Measurements from ENCODE around the gene DRGX. TPM values are rescaled to one million over a fixed set of nuclear protein-coding genes. Genes with fewer than 3 reads are reported as not detected.

Gene DRGX
- total RNA-seq, 1 donor from 2014 or later: 0.19 TPM

DNA sequence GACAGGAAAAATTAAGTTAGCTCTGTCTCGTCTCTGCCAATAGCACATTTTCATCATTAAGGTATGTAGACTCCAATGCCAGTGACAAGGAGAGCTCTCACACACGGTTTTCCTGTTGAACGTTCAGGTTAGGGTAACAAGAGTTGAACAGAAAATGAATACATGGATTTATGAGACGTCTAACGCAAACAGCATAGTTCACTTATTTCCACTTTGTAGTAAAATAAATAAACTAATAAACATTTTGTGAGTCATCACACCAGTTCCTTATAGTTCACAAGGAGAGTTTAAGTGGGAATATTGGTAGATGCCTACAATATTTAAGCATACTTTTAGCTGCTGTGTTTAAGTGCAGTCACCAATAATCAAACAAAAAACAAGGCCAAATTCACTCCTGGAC lies 21.1 kb downstream of the DRGX start:
- no peak overlapping the region for H3K4me3 Mint-ChIP-seq
- H3K27ac Mint-ChIP-seq (ENCODE audit: unreplicated experiment): no peak overlapping the region
- H3K27me3 Mint-ChIP-seq (ENCODE audit: low read depth): peaks cover 51% of the 10 kb centered on the region
- no peaks in the 10 kb centered on the region for H3K4me1 Mint-ChIP-seq
- no peaks in the 10 kb centered on the region for H3K9me3 Mint-ChIP-seq
- TF ChIP-seq CTCF (conservative IDR thresholded peaks at IDR 0.05): no peak
- DNase-seq (ENCODE audit: low read depth, low spot score): no peak
- no peaks in the 10 kb centered on the region for H3K36me3 Mint-ChIP-seq (ENCODE audit: low read depth)

GRCh38 chr10:49373361-49373760 lies 22.5 kb downstream of the DRGX start:
- Mint-ChIP-seq H3K27me3 (ENCODE audit: low read depth) (peaks cover 54% of the 10 kb centered on the region), H3K9me3 (no peaks in the 10 kb centered on the region), H3K4me1 (no peaks in the 10 kb centered on the region), H3K27ac (ENCODE audit: unreplicated experiment) (no peak overlapping the region), H3K36me3 (ENCODE audit: low read depth) (no peaks in the 10 kb centered on the region), H3K4me3 (no peak overlapping the region)
- no peak for TF ChIP-seq CTCF (conservative IDR thresholded peaks at IDR 0.05)
- DNase-seq (ENCODE audit: low read depth, low spot score): no peak

DNA sequence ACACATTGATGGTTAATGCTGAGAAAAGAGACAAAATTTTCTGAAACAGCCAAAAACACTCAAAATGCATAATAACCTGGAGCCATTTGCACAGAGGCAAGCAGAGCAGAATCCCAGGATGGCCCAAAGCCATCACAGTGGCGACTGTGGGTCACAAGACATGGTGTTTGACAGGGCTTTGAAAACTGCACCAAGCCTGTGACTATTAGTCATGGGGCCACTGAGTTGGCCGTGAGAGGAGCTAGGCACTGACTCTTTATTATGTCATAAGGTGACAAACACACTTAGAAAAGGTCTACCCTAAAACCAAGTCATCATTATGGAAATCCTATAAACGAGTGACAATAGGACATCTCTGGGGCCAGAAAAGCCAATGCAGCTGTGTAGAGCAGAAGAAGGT lies 23.9 kb downstream of the DRGX start:
- no peaks in the 10 kb centered on the region for H3K36me3 Mint-ChIP-seq (ENCODE audit: low read depth)
- no peak for TF ChIP-seq CTCF (conservative IDR thresholded peaks at IDR 0.05)
- H3K27me3 Mint-ChIP-seq (ENCODE audit: low read depth): peaks cover 47% of the 10 kb centered on the region
- no peak for DNase-seq (ENCODE audit: low read depth, low spot score)
- H3K9me3 Mint-ChIP-seq: no peaks in the 10 kb centered on the region
- no peak overlapping the region for H3K4me3 Mint-ChIP-seq
- no peaks in the 10 kb centered on the region for H3K4me1 Mint-ChIP-seq
- H3K27ac Mint-ChIP-seq (ENCODE audit: unreplicated experiment): no peak overlapping the region

- Mint-ChIP-seq H3K36me3 (ENCODE audit: low read depth) (no peaks in the 10 kb centered on the region), H3K27ac (ENCODE audit: unreplicated experiment) (no peak overlapping the region), H3K27me3 (ENCODE audit: low read depth) (peaks cover 36% of the 10 kb centered on the region), H3K4me3 (no peak overlapping the region), H3K4me1 (no peaks in the 10 kb centered on the region), H3K9me3 (no peaks in the 10 kb centered on the region)
- TF ChIP-seq CTCF (conservative IDR thresholded peaks at IDR 0.05): no peak
- DNase-seq (ENCODE audit: low read depth, low spot score): no peak
Measured at GRCh38 chr10:49370326-49371100, 25.4 kb downstream of the DRGX start.

DNA sequence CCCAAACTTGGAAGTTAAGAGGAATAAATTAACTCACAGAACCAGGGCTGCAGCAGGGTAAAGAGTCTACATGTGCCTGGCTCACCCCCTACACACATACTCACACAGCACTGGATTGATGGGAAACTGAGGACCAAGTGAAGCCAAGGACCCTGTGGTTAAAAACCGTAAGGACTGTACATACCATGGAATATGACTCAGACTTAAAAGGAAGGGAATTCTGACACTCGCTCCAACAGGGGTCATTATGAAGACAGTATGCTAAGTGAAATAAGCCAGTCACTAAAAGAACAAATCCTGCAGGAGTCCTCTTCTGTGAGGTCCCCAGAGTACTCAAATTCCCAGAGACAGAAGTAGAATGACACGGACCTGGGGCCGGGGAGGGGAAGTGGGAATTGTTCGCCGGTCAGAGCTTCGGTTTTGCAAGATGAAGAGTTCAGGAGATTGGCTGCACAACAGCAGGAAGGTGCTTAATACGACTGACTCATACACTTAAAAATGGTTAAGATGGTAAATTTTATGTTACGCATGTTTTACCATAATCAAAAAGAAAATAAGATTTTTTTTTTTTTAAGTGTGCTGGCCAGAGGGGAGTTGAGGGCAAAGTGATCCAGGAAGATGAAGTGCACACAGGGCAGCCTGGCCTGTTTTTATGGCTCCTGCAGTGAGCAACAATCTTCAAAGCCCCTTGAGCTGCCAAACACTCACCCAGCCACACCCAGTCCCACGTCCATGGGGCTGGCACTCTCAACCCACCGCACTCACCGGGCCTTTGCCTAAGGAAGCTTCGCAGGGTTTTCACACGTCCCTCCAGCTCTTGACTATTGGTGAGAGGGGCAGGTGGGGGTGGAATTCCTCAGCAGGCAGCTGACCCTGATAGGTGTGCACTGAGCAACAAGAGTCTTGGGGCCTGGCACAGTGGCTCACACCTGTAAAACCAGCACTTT lies 26.4 kb downstream of the DRGX start:
- TF ChIP-seq CTCF (conservative IDR thresholded peaks at IDR 0.05): no peak
- no peaks in the 10 kb centered on the region for H3K36me3 Mint-ChIP-seq (ENCODE audit: low read depth)
- DNase-seq (ENCODE audit: low read depth, low spot score): no peak
- peaks cover 30% of the 10 kb centered on the region for H3K27me3 Mint-ChIP-seq (ENCODE audit: low read depth)
- H3K4me3 Mint-ChIP-seq: no peak overlapping the region
- H3K9me3 Mint-ChIP-seq: no peaks in the 10 kb centered on the region
- no peak overlapping the region for H3K27ac Mint-ChIP-seq (ENCODE audit: unreplicated experiment)
- no peaks in the 10 kb centered on the region for H3K4me1 Mint-ChIP-seq

Data from neural crest cell (in vitro differentiated cells).